WERI-Rb-1 (cell line): Measurements from ENCODE around the gene ZC3H7B.

Experiments
- DNase-seq: peaks from one replicate; pipeline ENCODE4 v3.0.0-alpha.2; 2020
- H3K27ac ChIP-seq: fragments of 250-450 bp; sonication (Bioruptor Pico); 2 replicates; pipeline ENCODE4 v1.5.1; 2020; ENCODE audit warnings: mild to moderate bottlenecking, moderate library complexity
- H3K27me3 ChIP-seq: fragments of 250-450 bp; sonication (Bioruptor Pico); 2 replicates; pipeline ENCODE4 v1.5.1; 2021; ENCODE audit warnings: mild to moderate bottlenecking, low read depth, moderate library complexity; ENCODE audit not compliant: insufficient read depth, severe bottlenecking
- H3K36me3 ChIP-seq: fragments of 250-450 bp; sonication (Bioruptor Pico); 2 replicates; pipeline ENCODE4 v1.5.1; 2020; ENCODE audit warnings: mild to moderate bottlenecking, moderate library complexity
- H3K4me3 ChIP-seq: 2 replicates; pipeline ENCODE4 v1.5.1; 2011; ENCODE audit warnings: low read depth, mild to moderate bottlenecking, control low read depth, low read length
- H3K9me3 ChIP-seq: fragments of 250-450 bp; sonication (Bioruptor Pico); 2 replicates; pipeline ENCODE4 v1.5.1; 2021; ENCODE audit warnings: mild to moderate bottlenecking, moderate library complexity; ENCODE audit not compliant: severe bottlenecking
- CTCF ChIP-seq: IDR thresholded peaks from 2 replicates; pipeline ENCODE4 v1.5.1; 2011; ENCODE audit warnings: low read depth, mild to moderate bottlenecking, control low read depth, inconsistent platforms, low read length

ZC3H7B gene

GRCh38 chr22:41334951-41335635, 33.8 kb downstream of the ZC3H7B start:
- Histone ChIP-seq H3K36me3 (peaks cover 47% of the 10 kb centered on the region), H3K27ac (no peak overlapping the region), H3K4me3 (no peak overlapping the region), H3K27me3 (no peaks in the 10 kb centered on the region), H3K9me3 (no peaks in the 10 kb centered on the region)
- no peak for TF ChIP-seq CTCF
- no peak for DNase-seq

DNA sequence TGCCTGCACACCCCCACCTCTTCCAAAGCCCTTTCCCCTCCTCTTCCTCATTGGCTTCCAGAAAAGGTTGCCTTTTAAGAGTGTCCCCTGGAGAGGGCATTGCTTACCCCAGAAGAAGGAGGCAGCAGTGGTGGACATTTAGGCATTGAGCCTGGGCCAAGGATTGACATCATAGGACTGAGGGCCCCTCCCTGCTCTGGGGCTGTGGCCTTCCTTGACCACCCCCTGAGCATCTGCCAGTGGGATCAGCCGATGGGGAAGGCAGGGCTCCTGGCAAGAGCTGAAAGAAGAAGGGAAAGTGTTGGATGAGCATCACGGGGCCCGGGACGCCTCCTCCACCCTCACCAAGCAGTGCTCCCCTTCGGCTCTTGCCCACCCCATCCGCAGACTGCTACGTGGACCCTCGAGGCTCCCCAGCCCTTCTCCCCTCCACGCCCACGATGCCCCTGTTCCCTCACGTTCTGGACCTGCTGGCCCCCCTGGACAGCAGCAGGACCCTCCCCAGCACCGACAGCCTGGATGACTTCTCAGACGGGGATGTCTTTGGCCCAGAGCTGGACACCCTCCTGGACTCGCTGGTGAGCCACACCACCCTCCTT, 37.4 kb downstream of the ZC3H7B start:
- peak; percentile 46 for DNase-seq
- TF ChIP-seq CTCF, result no peak
- Histone ChIP-seq H3K9me3 (no peaks in the 10 kb centered on the region), H3K27ac (peak overlapping the region; percentile 12; the same call in 1 of the 2 replicates), H3K4me3 (no peak overlapping the region), H3K27me3 (no peaks in the 10 kb centered on the region), H3K36me3 (peaks cover 42% of the 10 kb centered on the region)

DNA sequence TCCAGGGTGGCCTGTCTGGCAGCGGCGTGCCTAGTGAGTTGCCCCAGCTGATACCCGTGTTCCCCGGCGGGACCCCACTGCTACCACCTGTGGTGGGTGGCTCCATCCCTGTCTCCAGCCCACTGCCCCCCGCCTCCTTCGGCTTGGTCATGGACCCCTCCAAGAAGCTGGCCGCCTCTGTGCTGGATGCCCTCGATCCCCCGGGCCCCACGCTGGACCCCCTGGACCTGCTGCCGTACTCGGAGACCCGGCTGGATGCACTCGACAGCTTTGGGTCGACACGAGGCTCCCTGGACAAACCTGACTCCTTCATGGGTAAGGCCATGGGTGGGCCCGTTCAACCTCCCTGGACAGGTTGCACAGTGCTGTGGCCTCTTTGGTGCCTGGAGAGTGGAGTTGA, 38.5 kb downstream of the ZC3H7B start:
- TF ChIP-seq CTCF, result no peak
- DNase-seq, result no peak
- no peak overlapping the region for H3K27ac ChIP-seq
- no peaks in the 10 kb centered on the region for H3K9me3 ChIP-seq
- H3K27me3 ChIP-seq, result no peaks in the 10 kb centered on the region
- H3K4me3 ChIP-seq, result no peak overlapping the region
- peaks cover 41% of the 10 kb centered on the region for H3K36me3 ChIP-seq

DNA sequence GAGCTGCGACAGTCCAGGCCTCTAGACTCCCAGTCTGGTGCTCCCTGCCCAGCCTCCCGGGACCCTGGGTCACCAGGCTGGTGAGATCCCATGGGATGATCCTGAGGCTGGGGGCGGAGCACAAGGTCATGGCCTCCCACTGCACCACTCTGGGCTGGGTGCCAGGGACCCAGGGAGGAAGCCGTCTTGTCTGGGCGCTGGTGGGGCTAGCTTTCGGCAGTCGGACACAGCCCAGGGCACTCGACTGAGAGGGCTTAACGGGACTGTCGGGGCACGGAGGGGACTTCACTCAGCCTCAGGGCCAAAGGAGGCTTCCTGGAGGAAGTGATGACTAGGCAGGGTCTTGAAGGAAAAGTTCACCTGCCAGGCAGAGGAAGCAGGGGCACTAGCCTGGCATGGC, 39.0 kb downstream of the ZC3H7B start:
- H3K4me3 ChIP-seq, result no peak overlapping the region
- peaks cover 39% of the 10 kb centered on the region for H3K36me3 ChIP-seq
- no peak overlapping the region for H3K27ac ChIP-seq
- H3K27me3 ChIP-seq, result no peaks in the 10 kb centered on the region
- DNase-seq, result no peak
- no peak for TF ChIP-seq CTCF
- H3K9me3 ChIP-seq, result no peaks in the 10 kb centered on the region

DNA sequence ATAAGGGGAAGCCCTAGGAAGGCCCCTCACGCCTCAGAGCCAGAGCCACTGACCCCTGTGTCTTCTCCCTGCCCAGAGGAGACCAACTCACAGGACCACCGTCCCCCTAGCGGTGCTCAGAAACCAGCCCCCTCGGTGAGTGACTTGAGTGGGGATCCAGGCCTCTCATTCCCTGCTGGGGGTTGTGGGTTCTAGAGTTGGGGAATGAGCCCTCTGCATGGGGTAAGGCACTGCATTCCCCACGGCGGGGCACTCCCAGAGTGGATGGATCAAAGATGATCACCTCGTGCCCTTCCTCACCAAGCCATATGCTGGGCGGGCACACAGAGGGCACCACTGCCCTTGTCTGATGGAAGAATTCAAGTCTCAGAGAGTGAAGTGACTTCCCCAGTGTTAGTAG, 39.7 kb downstream of the ZC3H7B start:
- Histone ChIP-seq H3K27ac (no peak overlapping the region), H3K36me3 (peaks cover 34% of the 10 kb centered on the region)
- DNase-seq, result no peak

More for the DNA sequence above, 39.7 kb downstream of the ZC3H7B start:
- H3K27me3 ChIP-seq, result no peaks in the 10 kb centered on the region
- TF ChIP-seq CTCF, result no peak
- no peaks in the 10 kb centered on the region for H3K9me3 ChIP-seq
- H3K4me3 ChIP-seq, result no peak overlapping the region
